Epithelial cell of esophagus (primary cell): ENCODE data around the gene GALR1.

Experiments used
- DNase-seq: peaks from one replicate; pipeline ENCODE4 v3.0.0; 2010; ENCODE audit warnings: low read depth
- H3K4me3 ChIP-seq: 2 replicates; pipeline ENCODE4 v1.5.1; 2011; ENCODE audit warnings: mild to moderate bottlenecking, low read length, control low read depth
- CTCF ChIP-seq: IDR thresholded peaks from 2 replicates; pipeline ENCODE4 v1.5.1; 2011; ENCODE audit warnings: low read depth, mild to moderate bottlenecking, low read length, control low read depth, inconsistent platforms; ENCODE audit not compliant: insufficient read depth; ENCODE audit errors: missing control alignments

Gene GALR1

GRCh38 chr18:77249569-77250500, at the start of gene GALR1:
Gene GALR1 (plus strand): TSS chr18:77249848. CDS start chr18:77250549, 701 bp downstream.
- no peak for DNase-seq
- no peak within 1 kb of the TSS for H3K4me3 ChIP-seq
- no peak for TF ChIP-seq CTCF

- DNase-seq, result peak; percentile 57
- no peak for TF ChIP-seq CTCF
- no peak overlapping the region for H3K4me3 ChIP-seq
Observed at GRCh38 chr18:77201506-77201905, 48.1 kb upstream of the GALR1 start.

GRCh38 chr18:77202329-77202728, 47.3 kb upstream of the GALR1 start:
- no peak overlapping the region for H3K4me3 ChIP-seq
- TF ChIP-seq CTCF, result no peak
- no peak for DNase-seq

GRCh38 chr18:77203071-77203470, 46.6 kb upstream of the GALR1 start:
- peak; percentile 17 for DNase-seq
- no peak overlapping the region for H3K4me3 ChIP-seq
- no peak for TF ChIP-seq CTCF

GRCh38 chr18:77203851-77204250, 45.8 kb upstream of the GALR1 start:
- no peak overlapping the region for H3K4me3 ChIP-seq
- TF ChIP-seq CTCF, result no peak
- DNase-seq, result no peak

GRCh38 chr18:77205769-77206168, 43.9 kb upstream of the GALR1 start:
- no peak for TF ChIP-seq CTCF
- no peak for DNase-seq
- H3K4me3 ChIP-seq, result no peak overlapping the region
